VCaP (cell line): ENCODE measurements around the gene CACNA2D3.

ENCODE experiments used
- H3K27ac ChIP-seq: fragments of 450-650 bp; 2 replicates; pipeline ENCODE4 v1.5.1; 2017
- CTCF ChIP-seq: fragments of 450-650 bp; conservative IDR thresholded peaks from 2 replicates; pipeline ENCODE4 v1.5.1; 2017; ENCODE audit warnings: mild to moderate bottlenecking, moderate library complexity

CACNA2D3 gene

GRCh38 chr3:54527953-54528352, 405.6 kb downstream of the CACNA2D3 start:
- no peak for TF ChIP-seq CTCF
- no peak overlapping the region for H3K27ac ChIP-seq

GRCh38 chr3:54528668-54529067, 406.3 kb downstream of the CACNA2D3 start:
- no peak for TF ChIP-seq CTCF
- H3K27ac ChIP-seq, result no peak overlapping the region

GRCh38 chr3:54530091-54530490, 407.7 kb downstream of the CACNA2D3 start:
- H3K27ac ChIP-seq, result no peak overlapping the region
- TF ChIP-seq CTCF, result no peak

GRCh38 chr3:54530944-54531343, 408.6 kb downstream of the CACNA2D3 start:
- TF ChIP-seq CTCF, result no peak
- no peak overlapping the region for H3K27ac ChIP-seq

GRCh38 chr3:54531741-54532140, 409.4 kb downstream of the CACNA2D3 start:
- H3K27ac ChIP-seq, result no peak overlapping the region
- no peak for TF ChIP-seq CTCF

GRCh38 chr3:54533856-54534255, 411.5 kb downstream of the CACNA2D3 start:
- peak; percentile 22; the same call in 1 of the 2 replicates for TF ChIP-seq CTCF
- H3K27ac ChIP-seq, result no peak overlapping the region

- H3K27ac ChIP-seq, result no peak overlapping the region
- TF ChIP-seq CTCF, result no peak
Observed at GRCh38 chr3:54535619-54536018, 413.3 kb downstream of the CACNA2D3 start.

GRCh38 chr3:54536450-54536849, 414.1 kb downstream of the CACNA2D3 start:
- TF ChIP-seq CTCF, result no peak
- H3K27ac ChIP-seq, result no peak overlapping the region
